HCT116 (cell line): ENCODE measurements around the gene ANGEL1. TPM values are rescaled to one million over a fixed set of nuclear protein-coding genes. Genes with fewer than 3 reads are reported as not detected.

ENCODE experiments used
- ATAC-seq: fragments of 200-7000 bp; cut with Tn5 transposase; 2 replicates; pipeline ENCODE4 v1.9.1; 2020; ENCODE audit warnings: mild to moderate bottlenecking, moderate library complexity
- BruUV-seq: library from RNA; stranded (reverse); fragments of 400-500 nt; replicated peaks from 2 replicates; lab custom pipeline; 2021; lab: Mats Ljungman, UMichigan
- CTCF ChIA-PET: fragments of 300-600 bp; sonication (Branson Sonifier 250); formaldehyde crosslinking; loops from one replicate; lab custom pipeline; 2021; ENCODE audit warnings: antibody characterized with exemption; lab: Charles Lee
- POLR2A ChIA-PET: fragments of 300-600, 350-600 bp; sonication (Branson Sonifier 250); formaldehyde crosslinking; loops from one replicate; lab custom pipeline; 2021; ENCODE audit warnings: antibody characterized with exemption; lab: Charles Lee
- RAD21 ChIA-PET, 2 experiments: fragments of 300-600 bp; sonication (Branson Sonifier 250); formaldehyde crosslinking; loops; one replicate each; lab custom pipeline; 2023; ENCODE audit warnings: low total read pairs in 2 of 2; ENCODE audit not compliant: uncharacterized antibody in 2 of 2, unreplicated experiment in 2 of 2, low non-redundant PET in 1 of 2; lab: Charles Lee
- DNase-seq: peaks from one replicate; pipeline ENCODE4 v3.0.0-alpha.2; 2010; ENCODE audit warnings: low read depth, low spot score
- H2AFZ ChIP-seq: fragments of 200-600 bp; shearing (Covaris generic), sonication (generic); 2 replicates; pipeline ENCODE4 v1.6.1; 2017; ENCODE audit warnings: low read depth, mixed run types, mixed read lengths, antibody characterized with exemption, low read length; ENCODE audit not compliant: poor library complexity, severe bottlenecking
- H3K27ac ChIP-seq: 2 replicates; pipeline ENCODE4 v1.5.1; 2012; ENCODE audit warnings: low read depth, low read length
- H3K27me3 ChIP-seq: fragments of 200-600 bp; sonication (generic); 2 replicates; pipeline ENCODE4 v1.6.1; 2016; ENCODE audit warnings: mixed run types, low read length, mixed read lengths; ENCODE audit not compliant: insufficient read depth
- H3K36me3 ChIP-seq, 2 experiments: fragments of 200-500 bp in 1 of 2; fragments of 200-600 bp in 1 of 2; sonication (Bioruptor generic) in 1 of 2; sonication (generic) in 1 of 2; 2 replicates each; pipeline versions ENCODE4 v1.5.1 to v1.6.1; 2014 to 2016; ENCODE audit warnings: low read length in 2 of 2, inconsistent platforms in 1 of 2, mixed read lengths in 1 of 2, mixed run types in 1 of 2; ENCODE audit not compliant: insufficient read depth in 2 of 2, control insufficient read depth in 1 of 2
- H3K4me1 ChIP-seq, 2 experiments: fragments of 200-600 bp in 1 of 2; sonication (generic) in 1 of 2; 2 replicates each; pipeline versions ENCODE4 v1.5.1 to v1.6.1; 2012 to 2017; ENCODE audit warnings: low read length in 2 of 2, inconsistent platforms in 1 of 2, mild to moderate bottlenecking in 1 of 2, mixed read lengths in 1 of 2, mixed run types in 1 of 2, moderate library complexity in 1 of 2; ENCODE audit not compliant: insufficient read depth in 2 of 2, control insufficient read depth in 1 of 2
- H3K4me2 ChIP-seq: fragments of 200-600 bp; sonication (generic); 2 replicates; pipeline ENCODE4 v1.6.1; 2017; ENCODE audit warnings: mixed run types, low read length, mixed read lengths
- H3K4me3 ChIP-seq, 2 experiments: fragments of 200-600 bp in 1 of 2; sonication (generic) in 1 of 2; replicated peaks in 1 of 2; 2 replicates each; pipeline ENCODE4 v1.5.1; 2011 to 2016; ENCODE audit warnings: low read length in 2 of 2, control low read depth in 1 of 2, low read depth in 1 of 2, mild to moderate bottlenecking in 1 of 2, mixed read lengths in 1 of 2, mixed run types in 1 of 2
- H3K79me2 ChIP-seq: fragments of 200-600 bp; sonication (generic); 2 replicates; pipeline ENCODE4 v1.6.1; 2017; ENCODE audit warnings: mild to moderate bottlenecking, mixed run types, low read length, moderate library complexity, mixed read lengths; ENCODE audit not compliant: insufficient read depth
- H3K9ac ChIP-seq: fragments of 200-600 bp; sonication (generic); 2 replicates; pipeline ENCODE4 v1.6.1; 2016; ENCODE audit warnings: low read length, mixed read lengths
- H3K9me2 ChIP-seq: fragments of 200-600 bp; sonication (generic), shearing (Covaris generic); 2 replicates; pipeline ENCODE4 v1.6.1; 2017; ENCODE audit warnings: mixed run types, mild to moderate bottlenecking, moderate library complexity; ENCODE audit not compliant: insufficient read depth
- H3K9me3 ChIP-seq, 2 experiments: fragments of 200-500 bp in 1 of 2; fragments of 200-600 bp in 1 of 2; sonication (Bioruptor generic) in 1 of 2; sonication (generic) in 1 of 2; 2 replicates each; pipeline ENCODE4 v1.6.1; 2014 to 2017; ENCODE audit warnings: low read length in 2 of 2, mixed read lengths in 2 of 2, inconsistent platforms in 1 of 2, low read depth in 1 of 2, mild to moderate bottlenecking in 1 of 2, mixed run types in 1 of 2, moderate library complexity in 1 of 2; ENCODE audit not compliant: control insufficient read depth in 1 of 2, insufficient read depth in 1 of 2
- H4K20me1 ChIP-seq: fragments of 200-600 bp; sonication (generic), shearing (Covaris generic); 2 replicates; pipeline ENCODE4 v1.6.1; 2017; ENCODE audit warnings: mixed run types, mild to moderate bottlenecking, moderate library complexity; ENCODE audit not compliant: insufficient read depth
- EGR1 ChIP-seq: IDR thresholded peaks from 2 replicates; pipeline ENCODE4 v1.6.1; 2012; ENCODE audit warnings: low read depth
- ELF1 ChIP-seq: IDR thresholded peaks from 2 replicates; pipeline ENCODE4 v1.6.1; 2012; ENCODE audit warnings: low read depth, borderline replicate concordance
- FOSL1 ChIP-seq: IDR thresholded peaks from 2 replicates; pipeline ENCODE4 v1.6.1; 2012; ENCODE audit warnings: low read depth
- POLR2AphosphoS5 ChIP-seq: IDR thresholded peaks from 2 replicates; pipeline ENCODE4 v1.6.1; 2011; ENCODE audit warnings: mild to moderate bottlenecking, low read depth, low read length, moderate library complexity
- RAD21 ChIP-seq: IDR thresholded peaks from 2 replicates; pipeline ENCODE4 v1.6.1; 2012; ENCODE audit warnings: low read depth, mild to moderate bottlenecking
- SIN3A ChIP-seq: IDR thresholded peaks from 2 replicates; pipeline ENCODE4 v1.6.1; 2012; ENCODE audit warnings: low read depth
- SP1 ChIP-seq: IDR thresholded peaks from 2 replicates; pipeline ENCODE4 v1.6.1; 2012; ENCODE audit warnings: low read depth
- TCF7L2 ChIP-seq: IDR thresholded peaks from 2 replicates; pipeline ENCODE4 v1.7.0; 2011; ENCODE audit warnings: borderline replicate concordance, inconsistent platforms; ENCODE audit not compliant: insufficient read depth, insufficient read length; ENCODE audit errors: extremely low read depth
- YY1 ChIP-seq: IDR thresholded peaks from 2 replicates; pipeline ENCODE4 v1.6.1; 2011; ENCODE audit warnings: low read length, low read depth, moderate library complexity, mild to moderate bottlenecking; ENCODE audit not compliant: insufficient replicate concordance; ENCODE audit errors: extremely low read depth
- intact Hi-C: fragments of 100-400 bp; cut with micrococcal nuclease; formaldehyde crosslinking; loops from 2 replicates; pipeline ENCODE4 v1.10.0; 2022
- total RNA-seq: library from RNA; stranded (reverse); gene quantifications from one replicate; pipeline ENCODE4 v1.2.1, GENCODE V29; 2021; ENCODE audit not compliant: unreplicated experiment
- TF ChIP-seq, protein P1 (sequence below), 3 experiments: fragments of 200-600 bp in 1 of 3; sonication (generic) in 1 of 3; IDR thresholded peaks in 2 of 3; conservative IDR thresholded peaks in 1 of 3; 2 replicates each; pipeline ENCODE4 v1.5.1; 2012 to 2017; ENCODE audit warnings: low read depth in 2 of 3, low read length in 2 of 3, antibody characterized with exemption in 1 of 3, borderline replicate concordance in 1 of 3, control low read depth in 1 of 3, mild to moderate bottlenecking in 1 of 3, mixed read lengths in 1 of 3, mixed run types in 1 of 3, moderate library complexity in 1 of 3; ENCODE audit not compliant: insufficient read depth in 1 of 3

ANGEL1 gene
- total RNA-seq, 1 experiment from 2014 or later, result 20.6 TPM

DNA sequence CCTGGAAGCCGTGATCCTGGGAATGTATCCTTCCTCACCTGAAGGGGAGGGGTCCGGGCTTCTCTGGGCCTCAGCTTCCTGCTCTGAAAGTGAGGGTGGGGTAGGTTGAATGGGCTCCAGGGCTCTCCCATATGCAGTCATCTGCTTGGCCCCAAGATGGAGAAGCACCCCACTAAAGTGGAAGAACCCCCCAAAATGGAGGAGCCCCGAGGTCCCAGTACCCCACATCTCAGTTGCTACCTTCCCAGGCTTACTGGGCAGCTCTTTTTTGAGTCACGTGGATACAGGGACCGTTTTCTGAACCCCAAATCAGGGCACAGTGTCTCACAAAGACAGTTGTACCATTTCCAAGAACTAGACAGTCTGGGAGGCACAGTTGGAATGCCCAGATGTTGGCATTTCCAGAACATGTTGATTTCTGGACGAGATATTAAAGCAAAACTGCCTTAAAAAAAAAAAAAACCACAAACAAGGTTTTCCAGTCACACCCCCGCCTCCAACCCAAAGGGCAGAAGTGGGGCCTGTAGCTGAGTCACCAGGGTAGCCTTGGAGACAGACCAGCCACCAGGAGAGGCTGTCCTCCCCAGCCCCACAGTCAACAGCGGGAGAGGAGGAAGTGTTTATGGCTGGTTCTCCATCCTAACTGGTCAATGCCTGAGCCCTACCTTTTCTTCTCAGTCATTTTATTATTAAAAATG is 39.3 kb downstream of the ANGEL1 start:
- TF ChIP-seq EGR1 (peak; percentile 55), SIN3A (no peak), RAD21 (no peak), POLR2AphosphoS5 (peak; percentile 18; the same call in 1 of the 2 replicates)
- Histone ChIP-seq H3K27me3 (no peaks in the 10 kb centered on the region), H3K4me3 (no peak overlapping the region), H3K9me2 (no peaks in the 10 kb centered on the region), H3K27ac (peak overlapping the region; percentile 4; the same call in 1 of the 2 replicates), H2AFZ (no peak overlapping the region), H3K79me2 (no peaks in the 10 kb centered on the region), H3K36me3 (no peaks in the 10 kb centered on the region), H3K4me2 (peak overlapping the region; percentile 54), H3K9me3 (no peaks in the 10 kb centered on the region), H4K20me1 (no peaks in the 10 kb centered on the region), H3K4me1 (peaks cover 15 to 24% of the 10 kb centered on the region in 2 experiments), H3K9ac (no peak overlapping the region)
- no TSS peak for BruUV-seq
- ChIA-PET CTCF (interaction anchor here (1.7 kb wide), 1 partner anchor 11 kb away, joined by 7 read pairs; no protein-coding TSS in a partner anchor), RAD21 (no interaction called here), POLR2A (no interaction called here)
- intact Hi-C loops, result no loop called here
- ATAC-seq (peak; percentile 75), DNase-seq (no peak)

DNA sequence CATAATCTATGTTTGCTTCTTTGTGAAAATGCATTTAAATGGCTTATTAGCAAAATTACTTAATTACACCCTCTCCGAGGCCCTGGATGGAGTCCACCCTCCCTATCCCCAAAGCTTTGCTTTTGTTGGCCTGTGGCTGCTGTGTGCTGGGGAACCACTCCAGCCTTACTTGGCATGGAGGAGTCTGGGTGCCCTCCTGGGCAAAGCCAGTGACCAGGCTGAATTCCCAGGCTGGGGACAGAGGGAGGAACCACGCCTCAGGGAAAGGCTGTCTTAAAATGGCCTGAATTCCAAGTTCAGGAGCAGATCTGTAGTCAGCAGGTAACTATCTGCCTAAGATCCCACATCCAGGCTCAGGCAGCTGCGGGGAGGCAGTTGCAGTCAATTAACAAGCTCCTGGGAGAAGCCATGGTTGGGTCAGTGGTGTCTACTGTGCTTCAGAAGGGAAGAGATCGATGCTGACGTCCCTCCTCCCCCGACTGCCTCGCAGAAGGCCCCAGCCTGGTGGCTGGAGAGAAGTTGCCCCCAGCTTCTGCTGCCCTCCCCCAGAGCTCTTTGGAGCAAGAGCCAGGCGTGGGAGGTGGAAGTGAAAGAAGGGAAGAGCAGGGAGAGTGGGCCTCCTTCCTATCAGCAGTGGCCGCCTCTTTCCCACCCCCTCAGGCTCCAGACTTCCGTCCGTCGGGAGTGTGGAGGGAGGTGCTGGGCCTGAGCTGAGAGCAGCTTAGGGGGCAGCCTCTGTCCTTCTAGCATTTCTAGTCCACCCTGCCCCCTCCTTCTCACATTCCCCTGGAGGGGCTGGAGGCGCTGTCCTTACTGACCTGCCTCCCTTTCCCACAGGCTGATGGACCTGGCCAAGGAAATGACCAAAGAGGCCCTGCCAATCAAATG is 40.1 kb downstream of the ANGEL1 start:
- H2AFZ ChIP-seq, result no peak overlapping the region
- H3K4me2 ChIP-seq, result peak overlapping the region; percentile 54; the same call in 1 of the 2 replicates
- POLR2A ChIA-PET, result interaction anchor here (1.3 kb wide), 1 partner anchor 12 kb away, joined by 4 read pairs; the partner anchor contains the start of gene VASH1
- H3K79me2 ChIP-seq, result no peaks in the 10 kb centered on the region
- H3K4me3 ChIP-seq, result no peak overlapping the region
- no peaks in the 10 kb centered on the region for H3K36me3 ChIP-seq
- H3K9me3 ChIP-seq, result no peaks in the 10 kb centered on the region
- DNase-seq, result no peak
- TF ChIP-seq FOSL1, result no peak
- no peak for TF ChIP-seq SP1
- TF ChIP-seq ELF1, result no peak
- TF ChIP-seq, protein P1, sequence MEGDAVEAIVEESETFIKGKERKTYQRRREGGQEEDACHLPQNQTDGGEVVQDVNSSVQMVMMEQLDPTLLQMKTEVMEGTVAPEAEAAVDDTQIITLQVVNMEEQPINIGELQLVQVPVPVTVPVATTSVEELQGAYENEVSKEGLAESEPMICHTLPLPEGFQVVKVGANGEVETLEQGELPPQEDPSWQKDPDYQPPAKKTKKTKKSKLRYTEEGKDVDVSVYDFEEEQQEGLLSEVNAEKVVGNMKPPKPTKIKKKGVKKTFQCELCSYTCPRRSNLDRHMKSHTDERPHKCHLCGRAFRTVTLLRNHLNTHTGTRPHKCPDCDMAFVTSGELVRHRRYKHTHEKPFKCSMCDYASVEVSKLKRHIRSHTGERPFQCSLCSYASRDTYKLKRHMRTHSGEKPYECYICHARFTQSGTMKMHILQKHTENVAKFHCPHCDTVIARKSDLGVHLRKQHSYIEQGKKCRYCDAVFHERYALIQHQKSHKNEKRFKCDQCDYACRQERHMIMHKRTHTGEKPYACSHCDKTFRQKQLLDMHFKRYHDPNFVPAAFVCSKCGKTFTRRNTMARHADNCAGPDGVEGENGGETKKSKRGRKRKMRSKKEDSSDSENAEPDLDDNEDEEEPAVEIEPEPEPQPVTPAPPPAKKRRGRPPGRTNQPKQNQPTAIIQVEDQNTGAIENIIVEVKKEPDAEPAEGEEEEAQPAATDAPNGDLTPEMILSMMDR (IDR thresholded peaks at IDR 0.05 in 2 of 3, conservative IDR thresholded peaks at IDR 0.05 in 1 of 3; ENCODE audit: borderline replicate concordance in 1 of 3, insufficient read depth in 1 of 3, low read depth in 2 of 3, low read length in 2 of 3), result no peak
- TF ChIP-seq RAD21, result no peak
- no peak for TF ChIP-seq TCF7L2
- no peak for TF ChIP-seq YY1
- TF ChIP-seq, all 23 proteins: peak for 0
- Histone ChIP-seq H3K27ac (peak overlapping the region; percentile 4; the same call in 1 of the 2 replicates), H3K4me1 (peaks cover 15 to 24% of the 10 kb centered on the region in 2 experiments), H3K9ac (no peak overlapping the region), H3K9me2 (no peaks in the 10 kb centered on the region), H3K27me3 (no peaks in the 10 kb centered on the region), H4K20me1 (no peaks in the 10 kb centered on the region)
- no TSS peak for BruUV-seq
- ChIA-PET RAD21 (no interaction called here), CTCF (interaction anchor here (1.7 kb wide), 1 partner anchor 12 kb away, joined by 7 read pairs; no protein-coding TSS in a partner anchor)
- ATAC-seq, result no peak
- intact Hi-C loops, result no loop called here
